HS-27A (cell line): ENCODE results near the gene C10orf67.

Experiments used
- DNase-seq: peaks from one replicate; pipeline ENCODE4 v3.0.0-alpha.2; 2012; ENCODE audit warnings: low read depth, missing footprints

The C10orf67 gene

GRCh38 chr10:23195846-23196600 is 148.6 kb downstream of the C10orf67 start:
- no peak for DNase-seq

- no peak for DNase-seq
Measured at GRCh38 chr10:23194966-23195845, 149.4 kb downstream of the C10orf67 start.

DNA sequence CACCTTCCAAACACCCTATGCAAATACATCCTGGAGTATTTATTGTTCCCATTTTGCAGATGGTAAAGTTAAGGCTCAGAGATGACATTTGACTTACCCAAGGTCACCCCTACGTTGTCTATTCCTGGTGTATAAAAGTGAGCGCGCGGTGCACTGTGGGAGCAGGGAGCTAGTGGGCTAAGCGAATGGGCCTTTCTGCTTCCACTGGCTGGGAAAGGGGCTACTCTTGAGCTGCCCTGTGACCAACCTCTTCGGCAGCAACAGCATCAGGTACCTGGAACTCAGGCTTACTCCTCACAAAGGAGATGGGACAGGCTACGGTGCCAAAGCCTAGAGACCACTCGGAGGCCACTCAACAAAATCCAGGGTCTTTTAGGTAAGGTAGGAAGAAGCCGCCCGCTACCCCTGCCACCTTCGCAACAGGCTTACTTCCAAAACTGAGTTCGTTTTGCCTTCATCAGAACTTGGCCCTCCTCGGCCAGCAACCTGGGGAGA is 150.1 kb downstream of the C10orf67 start:
- no peak for DNase-seq

GRCh38 chr10:23193435-23194074 is 151.0 kb downstream of the C10orf67 start:
- DNase-seq: no peak

DNA sequence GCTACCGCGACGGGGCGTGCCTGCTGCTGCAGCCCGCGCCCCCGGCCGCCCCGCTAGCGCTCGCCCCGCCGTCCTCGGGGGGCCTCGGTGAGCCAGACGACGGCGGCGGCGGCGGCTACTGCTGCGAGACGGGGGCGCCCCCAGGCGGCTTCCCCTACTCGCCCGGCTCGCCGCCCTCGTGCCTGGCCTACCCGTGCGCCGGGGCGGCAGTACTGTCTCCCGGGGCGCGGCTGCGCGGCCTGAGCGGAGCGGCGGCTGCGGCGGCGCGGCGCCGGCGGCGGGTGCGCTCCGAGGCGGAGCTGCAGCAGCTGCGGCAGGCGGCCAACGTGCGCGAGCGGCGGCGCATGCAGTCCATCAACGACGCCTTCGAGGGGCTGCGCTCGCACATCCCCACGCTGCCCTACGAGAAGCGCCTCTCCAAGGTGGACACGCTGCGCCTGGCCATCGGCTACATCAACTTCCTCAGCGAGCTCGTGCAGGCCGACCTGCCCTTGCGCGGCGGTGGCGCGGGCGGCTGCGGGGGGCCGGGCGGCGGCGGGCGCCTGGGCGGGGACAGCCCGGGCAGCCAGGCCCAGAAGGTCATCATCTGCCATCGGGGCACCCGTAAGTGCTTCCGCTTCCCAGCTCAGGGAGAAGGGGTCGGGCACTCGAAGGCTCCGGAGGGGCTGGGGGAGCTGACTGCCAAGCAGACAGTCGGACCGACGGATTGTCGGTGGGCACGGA is 151.7 kb downstream of the C10orf67 start:
- no peak for DNase-seq

DNA sequence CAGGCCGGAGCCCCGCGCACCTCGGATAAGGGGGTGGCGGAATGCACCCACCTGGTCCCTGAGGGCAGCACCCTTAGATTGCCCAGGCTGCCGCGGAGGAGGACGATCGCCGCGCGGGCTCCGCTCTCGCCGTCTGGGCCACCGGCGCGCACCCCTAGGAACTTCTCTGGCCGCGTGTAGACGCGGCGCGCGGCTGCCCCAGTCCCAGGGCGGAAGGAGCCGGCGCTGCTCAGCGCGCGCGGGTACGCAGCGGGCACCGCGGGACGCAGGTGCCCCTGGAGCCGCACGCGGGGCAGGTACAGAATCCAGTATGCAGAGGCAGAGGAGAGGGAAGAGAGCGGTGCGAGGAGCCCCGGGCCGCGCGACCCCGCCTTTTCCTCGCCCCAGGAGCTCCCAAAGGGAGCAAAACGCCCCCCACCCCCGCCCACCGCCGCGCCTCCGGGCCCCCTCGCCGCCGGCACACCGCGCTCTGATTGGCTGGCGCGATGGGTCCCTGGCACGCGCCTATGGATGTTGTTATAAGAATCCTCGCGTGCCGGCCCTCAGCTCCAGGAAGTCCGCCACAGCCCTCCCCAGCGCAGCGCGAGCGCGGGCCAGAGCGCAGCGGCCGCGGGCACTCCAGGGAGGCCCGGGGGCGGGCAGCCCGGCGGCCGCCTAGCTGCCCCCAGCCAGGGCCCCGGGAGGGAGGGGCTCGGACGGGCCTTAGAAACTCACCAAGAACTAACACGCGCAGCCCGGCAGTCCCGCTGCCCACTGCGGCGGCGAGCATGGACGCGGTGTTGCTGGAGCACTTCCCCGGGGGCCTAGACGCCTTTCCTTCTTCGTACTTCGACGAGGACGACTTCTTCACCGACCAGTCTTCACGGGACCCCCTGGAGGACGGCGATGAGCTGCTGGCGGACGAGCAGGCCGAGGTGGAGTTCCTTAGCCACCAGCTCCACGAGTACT is 152.6 kb downstream of the C10orf67 start, which contains the start of gene PTF1A:
Gene PTF1A, plus strand, starts transcription at position 549 of the 948 bp plus-strand sequence. Its CDS starts 219 bp downstream, at position 768.
- DNase-seq: no peak

GRCh38 chr10:23190872-23191763 is 153.5 kb downstream of the C10orf67 start:
- no peak for DNase-seq

DNA sequence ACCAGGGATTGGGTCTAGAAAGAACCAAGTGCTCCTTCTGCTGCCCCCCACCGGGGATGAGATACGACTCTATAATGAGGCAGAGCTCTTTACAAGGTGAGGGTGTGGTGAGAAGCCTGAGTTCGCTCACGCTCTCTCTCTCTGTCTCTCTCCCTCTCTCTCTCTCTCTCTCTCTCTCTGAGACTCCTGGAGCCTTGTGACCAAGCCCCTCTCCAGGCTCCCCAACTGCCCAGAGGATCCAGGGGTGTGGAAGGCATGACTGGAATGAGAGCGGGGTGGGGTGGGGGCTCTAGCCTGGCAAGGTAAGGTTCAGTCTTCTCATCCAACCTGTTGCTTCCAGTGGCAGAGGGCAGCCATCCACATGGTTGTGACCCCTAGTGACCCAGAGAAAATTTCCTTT is 155.6 kb downstream of the C10orf67 start:
- no peak for DNase-seq

DNA sequence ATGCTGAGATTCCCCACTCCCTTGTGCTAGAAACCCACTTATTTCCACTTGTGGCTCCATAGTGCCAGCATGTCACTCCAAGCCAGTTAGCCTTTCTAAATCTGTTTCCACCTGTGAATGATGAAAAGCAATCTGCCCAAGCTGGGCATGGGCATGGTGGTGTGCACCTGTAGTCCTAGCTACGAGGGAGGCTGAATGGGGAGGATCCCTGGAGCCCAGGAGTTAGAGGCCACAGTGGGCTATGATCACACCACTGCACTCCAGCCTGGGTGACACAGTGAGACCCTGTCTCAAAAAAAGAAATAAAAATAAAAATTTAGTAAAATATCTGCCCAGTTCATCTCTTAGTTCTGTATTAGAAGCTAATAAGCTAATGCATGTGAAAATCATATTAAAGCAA is 157.4 kb downstream of the C10orf67 start:
- no peak for DNase-seq

DNA sequence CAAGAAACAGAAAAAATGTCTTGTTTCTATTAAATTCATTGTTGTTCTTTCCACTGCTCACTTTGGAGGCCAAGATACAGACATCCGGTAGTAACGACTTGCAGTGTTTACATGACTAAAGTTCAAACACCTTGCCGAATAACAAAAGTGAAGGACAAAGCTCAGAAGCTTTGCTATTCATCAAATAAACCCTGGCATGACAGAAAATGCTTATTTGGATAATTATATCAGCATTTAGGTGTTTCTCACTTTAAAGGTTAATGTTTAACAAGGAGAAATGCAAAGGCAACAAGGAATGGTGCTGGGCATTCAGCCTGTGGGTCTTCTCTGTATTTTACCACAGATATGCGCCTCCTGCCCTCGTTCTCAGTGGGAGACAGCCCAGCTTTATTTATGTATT is 157.9 kb downstream of the C10orf67 start:
- no peak for DNase-seq

DNA sequence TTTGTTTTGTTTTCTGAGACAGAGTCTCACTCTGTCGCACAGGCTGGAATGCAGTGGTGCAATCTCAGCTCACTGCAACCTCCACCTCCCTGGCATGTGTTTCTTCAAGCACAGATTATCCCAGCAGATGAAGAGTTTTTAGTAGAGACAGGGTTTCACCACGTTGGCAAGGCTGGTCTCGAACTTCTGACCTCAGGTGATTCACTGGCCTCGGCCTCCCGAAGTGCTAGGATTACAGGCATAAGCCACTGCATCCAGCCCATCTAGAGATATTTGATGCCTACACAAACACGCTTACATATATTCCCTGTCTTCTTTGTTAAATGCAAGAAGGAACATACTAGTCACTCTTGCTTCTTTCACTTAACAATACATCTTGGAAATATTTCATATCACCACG is 158.4 kb downstream of the C10orf67 start:
- no peak for DNase-seq

DNA sequence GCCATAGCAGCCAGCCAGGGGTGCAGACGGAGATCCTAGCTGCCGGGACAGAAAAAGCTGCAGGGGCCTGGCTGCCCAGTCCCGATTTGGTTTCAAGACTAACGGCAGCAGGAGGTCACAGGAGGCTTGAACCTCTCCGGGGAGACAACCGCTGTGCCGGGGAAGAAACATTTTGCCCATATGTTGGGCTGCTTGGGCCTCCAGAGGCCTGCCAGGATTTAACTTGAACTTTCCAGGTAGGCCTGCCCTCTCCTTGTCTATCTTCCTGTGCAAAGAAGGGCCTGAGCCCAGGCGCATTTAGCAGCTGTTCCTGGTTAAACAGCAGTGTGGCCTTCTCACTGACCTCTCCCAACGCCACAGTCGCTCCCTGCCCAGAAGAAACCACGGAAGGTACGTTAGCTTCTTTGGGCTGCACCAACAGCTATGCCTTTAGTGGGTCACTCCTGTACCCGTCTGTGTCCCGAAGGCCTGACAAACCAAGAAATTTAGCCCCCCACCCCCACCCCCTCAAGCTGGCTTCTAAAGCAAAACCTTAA is 169.6 kb downstream of the C10orf67 start:
- no peak for DNase-seq

- DNase-seq: no peak
Measured at GRCh38 chr10:23174074-23174976, 170.3 kb downstream of the C10orf67 start.

- no peak for DNase-seq
Measured at GRCh38 chr10:23173214-23174073, 171.2 kb downstream of the C10orf67 start.

DNA sequence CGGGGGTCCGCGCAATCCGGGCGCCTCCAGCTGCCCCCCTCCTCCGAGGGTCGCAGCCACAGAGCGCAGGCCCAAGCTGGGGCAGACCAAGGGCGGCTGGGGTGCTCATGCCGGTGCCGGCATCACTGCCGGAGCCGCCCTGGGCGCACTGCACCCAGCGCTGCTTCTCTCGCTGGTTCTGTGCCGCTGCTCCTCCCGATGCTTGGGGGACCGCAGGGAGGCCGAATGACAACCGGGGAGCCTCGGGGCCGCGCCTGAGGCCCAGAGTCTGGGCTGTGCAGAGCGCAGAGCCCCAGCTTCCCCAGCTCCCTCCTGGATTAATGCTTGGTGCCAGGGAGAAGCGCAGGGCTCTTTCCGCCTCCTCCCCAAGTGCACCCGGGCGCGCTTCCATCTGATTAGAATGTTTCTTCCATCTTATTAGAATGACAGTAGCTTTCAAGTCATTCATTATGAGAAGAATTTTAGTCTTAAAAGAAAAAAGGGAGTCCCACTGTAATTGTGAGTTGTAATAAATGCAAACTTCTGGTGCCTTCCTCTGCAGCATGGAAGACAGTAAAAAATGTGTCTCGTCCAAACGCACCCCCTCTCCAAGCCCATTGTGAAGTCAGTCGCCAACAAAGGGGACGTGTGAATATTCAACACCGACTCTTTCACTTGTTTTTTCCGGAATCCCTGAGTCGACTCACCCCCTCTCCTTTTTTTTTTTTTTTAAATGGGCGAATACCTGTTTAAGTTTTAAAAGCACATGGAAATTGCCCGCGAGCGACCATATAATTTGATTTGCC is 172.0 kb downstream of the C10orf67 start:
- DNase-seq: no peak

DNA sequence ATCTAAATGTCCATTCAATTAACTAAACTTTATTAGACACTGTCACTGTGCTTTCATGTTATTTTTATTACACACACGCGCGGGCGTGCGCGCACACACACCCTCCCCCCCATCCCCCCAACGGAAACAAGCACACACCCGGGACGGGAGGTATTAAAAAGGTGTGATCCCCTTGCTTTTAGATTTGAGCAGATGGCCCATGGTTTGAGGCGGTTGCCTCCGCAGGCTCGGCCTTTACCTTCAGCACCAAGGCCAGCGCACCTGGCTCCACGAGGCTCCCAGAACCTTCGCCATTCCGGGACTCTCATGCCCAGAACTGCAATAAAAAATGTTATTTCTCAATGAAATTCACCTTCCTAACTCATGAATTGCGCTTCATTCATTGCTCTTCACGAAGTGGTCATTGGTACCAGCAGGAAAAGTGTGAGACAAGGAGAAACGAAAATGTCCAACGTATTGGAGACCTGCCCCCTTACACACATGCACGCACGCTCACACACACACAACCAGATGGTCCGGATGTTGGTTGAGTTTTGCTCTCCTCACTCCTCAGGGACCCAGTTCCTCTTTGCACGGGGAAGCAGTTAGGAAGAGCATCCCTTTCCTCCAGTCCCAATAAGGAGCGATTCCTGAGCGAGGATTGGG is 173.2 kb downstream of the C10orf67 start:
- no peak for DNase-seq
